ENCODE data around the gene TFF3.
"Not testable (repeated sequence)": the region's sequence is repeated elsewhere in the genome, so short reads cannot be mapped to it uniquely, and the experiment has no call there.

The TFF3 gene

GRCh38 chr21:42303443-42303842 is 11.8 kb downstream of the TFF3 start:
- DNase-seq: no peak

GRCh38 chr21:42302794-42303193 is 12.4 kb downstream of the TFF3 start:
- DNase-seq: no peak

GRCh38 chr21:42302076-42302650 is 13.0 kb downstream of the TFF3 start:
- no peak for DNase-seq

- DNase-seq: no peak
Observed at GRCh38 chr21:42301371-42302075, 13.7 kb downstream of the TFF3 start.

GRCh38 chr21:42300956-42301355 is 14.3 kb downstream of the TFF3 start:
- no peak for DNase-seq

- no peak for DNase-seq
Observed at GRCh38 chr21:42300045-42300583, 15.1 kb downstream of the TFF3 start.

GRCh38 chr21:42299324-42300044 is 15.7 kb downstream of the TFF3 start:
- DNase-seq: peak; percentile 50

- no peak for DNase-seq
Observed at GRCh38 chr21:42298657-42299056, 16.6 kb downstream of the TFF3 start.

- no peak for DNase-seq
Observed at GRCh38 chr21:42298237-42298636, 17.0 kb downstream of the TFF3 start.

- no peak for DNase-seq
Observed at GRCh38 chr21:42297377-42297776, 17.8 kb downstream of the TFF3 start.

- no peak for DNase-seq
Observed at GRCh38 chr21:42296501-42296900, 18.7 kb downstream of the TFF3 start.

GRCh38 chr21:42295845-42296244 is 19.4 kb downstream of the TFF3 start:
- no peak for DNase-seq

GRCh38 chr21:42294273-42294880 is 20.8 kb downstream of the TFF3 start:
- no peak for DNase-seq

- DNase-seq: no peak
Observed at GRCh38 chr21:42293649-42294272, 21.4 kb downstream of the TFF3 start.

GRCh38 chr21:42292563-42293142 is 22.6 kb downstream of the TFF3 start:
- DNase-seq: not testable (repeated sequence)

- DNase-seq: no peak
Observed at GRCh38 chr21:42291751-42292562, 23.3 kb downstream of the TFF3 start.

GRCh38 chr21:42291003-42291750 is 24.0 kb downstream of the TFF3 start:
- DNase-seq: no peak

GRCh38 chr21:42290505-42290904 is 24.7 kb downstream of the TFF3 start:
- no peak for DNase-seq

GRCh38 chr21:42289926-42290325 is 25.3 kb downstream of the TFF3 start:
- DNase-seq: no peak

GRCh38 chr21:42288962-42289361 is 26.2 kb downstream of the TFF3 start:
- DNase-seq: no peak

All from stimulated activated CD8-positive, alpha-beta memory T cell treated with anti-CD3 and anti-CD28 coated beads, Interleukin-4, amount 100 ng/mL, for 48 hours (primary cell).